HEK293 (cell line): ENCODE results near the gene TSPAN3.

ENCODE experiments used
- CTCF ChIP-seq: fragments of 450-650 bp; formaldehyde crosslinking; IDR thresholded peaks from 2 replicates; pipeline ENCODE4 v1.5.1; 2016; ENCODE audit warnings: missing biosample characterization, missing genetic modification characterization
- RBAK ChIP-seq: fragments of 450-650 bp; formaldehyde crosslinking; IDR thresholded peaks from 2 replicates; pipeline ENCODE4 v1.5.1; 2016; ENCODE audit warnings: missing biosample characterization, missing genetic modification characterization
- ZNF558 ChIP-seq: fragments of 450-650 bp; formaldehyde crosslinking; IDR thresholded peaks from 2 replicates; pipeline ENCODE4 v1.5.1; 2016; ENCODE audit warnings: missing biosample characterization, missing genetic modification characterization
- ZNF624 ChIP-seq: fragments of 450-650 bp; formaldehyde crosslinking; IDR thresholded peaks from 2 replicates; pipeline ENCODE4 v1.5.1; 2017; ENCODE audit warnings: missing biosample characterization, missing genetic modification characterization
- TF ChIP-seq, protein P1 (sequence below): fragments of 450-650 bp; formaldehyde crosslinking; IDR thresholded peaks from 2 replicates; pipeline ENCODE4 v1.5.1; 2017; ENCODE audit warnings: missing biosample characterization, missing genetic modification characterization

- TF ChIP-seq ZNF624 (tag by site-specific recombination) = no peak
- TF ChIP-seq ZNF558 (tag by site-specific recombination) = no peak
- no peak for TF ChIP-seq CTCF (tag by site-specific recombination)
- TF ChIP-seq RBAK (tag by site-specific recombination) = no peak
- TF ChIP-seq, protein P1, sequence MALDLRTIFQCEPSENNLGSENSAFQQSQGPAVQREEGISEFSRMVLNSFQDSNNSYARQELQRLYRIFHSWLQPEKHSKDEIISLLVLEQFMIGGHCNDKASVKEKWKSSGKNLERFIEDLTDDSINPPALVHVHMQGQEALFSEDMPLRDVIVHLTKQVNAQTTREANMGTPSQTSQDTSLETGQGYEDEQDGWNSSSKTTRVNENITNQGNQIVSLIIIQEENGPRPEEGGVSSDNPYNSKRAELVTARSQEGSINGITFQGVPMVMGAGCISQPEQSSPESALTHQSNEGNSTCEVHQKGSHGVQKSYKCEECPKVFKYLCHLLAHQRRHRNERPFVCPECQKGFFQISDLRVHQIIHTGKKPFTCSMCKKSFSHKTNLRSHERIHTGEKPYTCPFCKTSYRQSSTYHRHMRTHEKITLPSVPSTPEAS (tag by site-specific recombination) = no peak
Measured at GRCh38 chr15:77059786-77060361, 11.0 kb downstream of the TSPAN3 start.
